SK-N-MC (cell line): Measurements from ENCODE around the gene TRPM2.

ENCODE experiments used
- DNase-seq: peaks from one replicate; pipeline ENCODE4 v3.0.0-alpha.2; 2011; ENCODE audit warnings: low read depth, low spot score
- H3K27ac ChIP-seq: fragments of 200-600 bp; sonication (generic); 2 replicates; pipeline ENCODE4 v1.5.1; 2016; ENCODE audit warnings: mixed run types
- H3K36me3 ChIP-seq: fragments of 200-600 bp; sonication (generic); 2 replicates; pipeline ENCODE4 v1.6.1; 2017; ENCODE audit warnings: antibody characterized with exemption, low read length, mixed read lengths; ENCODE audit not compliant: insufficient read depth
- H3K4me3 ChIP-seq: fragments of 200-600 bp; sonication (generic); 2 replicates; pipeline ENCODE4 v1.5.1; 2016
- H3K9ac ChIP-seq: fragments of 200-600 bp; sonication (generic); 2 replicates; pipeline ENCODE4 v1.8.0; 2017; ENCODE audit warnings: mixed run types, mixed read lengths; ENCODE audit not compliant: insufficient read length
- H3K9me3 ChIP-seq: fragments of 200-600 bp; sonication (generic); 2 replicates; pipeline ENCODE4 v1.6.1; 2017; ENCODE audit warnings: low read depth, mild to moderate bottlenecking, antibody characterized with exemption, low read length, moderate library complexity, mixed read lengths
- EZH2 ChIP-seq: fragments of 200-600 bp; sonication (generic); IDR thresholded peaks from one replicate; pipeline ENCODE4 v1.6.1; 2017; ENCODE audit warnings: antibody characterized with exemption
- FOXP2 ChIP-seq: optimal IDR thresholded peaks from 2 replicates; pipeline ENCODE3; 2011; ENCODE audit warnings: mild to moderate bottlenecking, moderate library complexity; ENCODE audit not compliant: insufficient read depth; ENCODE audit errors: extremely low read length, control extremely low read depth
- POLR2AphosphoS5 ChIP-seq: IDR thresholded peaks from 2 replicates; pipeline ENCODE4 v1.6.1; 2012; ENCODE audit warnings: mild to moderate bottlenecking, low read depth, low read length, borderline replicate concordance

TRPM2 gene

GRCh38 chr21:44444286-44444931 is 91.0 kb downstream of the TRPM2 start:
- TF ChIP-seq EZH2 (no peak), POLR2AphosphoS5 (no peak), FOXP2 (no peak)
- Histone ChIP-seq H3K9ac (no peak overlapping the region), H3K27ac (no peak overlapping the region), H3K36me3 (no peaks in the 10 kb centered on the region), H3K4me3 (no peak overlapping the region), H3K9me3 (no peaks in the 10 kb centered on the region)
- no peak for DNase-seq

DNA sequence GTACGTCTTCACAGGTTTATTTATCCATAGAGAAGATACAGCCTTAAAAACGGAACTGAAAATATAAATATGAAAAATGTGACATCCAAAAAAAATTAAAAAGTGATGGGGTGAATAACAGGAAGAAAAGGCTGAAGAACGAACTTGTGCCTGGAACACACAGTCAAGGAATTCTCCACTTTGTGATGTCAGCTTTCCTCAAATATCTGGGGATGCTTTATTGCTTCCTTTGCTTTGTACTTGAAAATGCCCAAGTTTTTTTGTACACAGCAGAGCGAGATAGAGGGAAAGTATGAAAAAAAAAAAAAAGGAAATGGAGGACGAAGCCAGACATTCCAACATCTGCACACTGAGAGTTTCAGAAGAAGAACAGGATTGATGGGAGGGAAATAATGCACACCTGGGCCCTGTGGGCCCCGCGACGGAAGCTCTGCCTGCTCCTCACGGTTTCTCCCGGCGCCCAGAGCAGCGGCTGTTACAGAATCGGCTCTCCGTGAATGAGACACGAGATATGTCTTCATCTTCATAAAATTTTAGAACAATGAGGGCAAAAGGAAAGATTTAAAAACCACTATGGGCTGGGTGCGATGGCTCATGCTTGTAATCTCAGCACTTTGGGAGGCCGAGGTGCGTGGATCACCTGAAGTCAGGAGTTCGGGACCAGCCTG is 91.9 kb downstream of the TRPM2 start:
- no peak for DNase-seq
- Histone ChIP-seq H3K9me3 (no peaks in the 10 kb centered on the region), H3K36me3 (no peaks in the 10 kb centered on the region), H3K9ac (no peak overlapping the region), H3K27ac (no peak overlapping the region), H3K4me3 (no peak overlapping the region)
- TF ChIP-seq POLR2AphosphoS5 (no peak), FOXP2 (no peak), EZH2 (no peak)

DNA sequence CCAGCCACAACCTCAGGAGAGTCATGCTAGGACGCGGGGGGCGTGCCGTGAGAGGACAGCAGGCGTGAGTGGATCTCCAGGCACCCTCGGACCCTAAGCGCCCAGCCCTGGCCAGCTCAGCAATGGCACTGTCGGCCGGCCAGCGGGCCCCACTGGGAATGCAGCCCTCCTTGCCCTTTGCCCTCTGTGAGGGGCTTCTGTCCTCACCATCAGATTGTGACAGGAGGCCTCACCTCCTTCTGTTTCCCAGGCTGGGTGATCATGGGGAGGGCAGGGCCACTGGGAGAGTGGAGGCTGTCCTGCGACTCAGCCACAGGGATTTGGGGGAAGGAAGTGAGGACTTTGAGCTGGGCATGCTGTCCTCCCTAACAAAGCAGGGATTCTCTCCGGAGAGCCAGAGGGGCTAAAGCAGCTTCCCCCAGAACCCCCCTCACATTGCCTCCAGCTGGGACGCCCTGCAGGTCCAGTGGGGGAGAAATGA is 95.3 kb downstream of the TRPM2 start:
- Histone ChIP-seq H3K27ac (no peak overlapping the region), H3K4me3 (no peak overlapping the region), H3K9me3 (no peaks in the 10 kb centered on the region), H3K9ac (no peak overlapping the region), H3K36me3 (no peaks in the 10 kb centered on the region)
- no peak for DNase-seq
- TF ChIP-seq EZH2 (no peak), POLR2AphosphoS5 (no peak), FOXP2 (no peak)

DNA sequence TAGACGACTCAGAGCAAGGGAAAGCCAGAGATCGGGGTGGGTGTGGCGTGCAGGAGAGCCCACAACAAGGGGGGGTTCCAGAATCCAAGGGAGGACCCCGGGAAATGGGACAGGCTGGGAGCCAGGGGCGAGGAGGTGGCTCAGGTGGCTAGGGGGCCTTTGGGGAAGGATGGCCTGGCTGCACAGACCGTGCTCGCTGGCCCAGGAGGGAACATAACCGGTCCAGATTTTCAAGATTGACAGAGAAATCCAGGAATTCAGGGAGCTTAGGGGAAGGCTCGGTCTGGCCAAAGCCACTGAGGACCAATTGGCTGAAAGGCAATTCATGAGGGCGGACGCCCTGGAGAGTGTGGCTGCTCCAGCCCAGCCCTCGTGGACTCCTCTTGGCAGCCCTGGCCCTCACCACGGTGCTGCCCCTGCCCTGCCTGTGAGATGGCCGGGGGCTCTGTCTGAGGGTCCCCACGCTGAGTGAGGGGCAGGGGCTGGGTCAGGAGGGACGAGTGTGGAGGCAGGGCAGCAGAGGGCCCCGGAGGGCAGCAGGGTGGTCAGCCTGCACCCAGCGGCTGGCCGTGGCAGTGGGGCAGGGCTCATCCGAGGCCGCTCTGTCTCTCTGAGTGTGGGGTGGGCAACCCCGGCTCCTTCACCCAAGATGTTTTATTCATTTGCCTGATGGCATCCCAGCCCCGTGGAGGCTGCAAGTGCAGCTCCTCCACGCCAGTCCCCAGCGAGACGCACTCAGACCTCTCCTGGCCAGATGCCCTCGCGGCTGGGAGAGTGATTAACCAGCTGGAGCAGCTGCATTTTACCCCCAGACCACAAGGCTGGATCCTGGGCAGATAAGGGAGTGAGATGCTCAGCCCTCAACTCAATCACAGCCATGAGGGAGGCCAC is 96.3 kb downstream of the TRPM2 start:
- DNase-seq, result no peak

DNA sequence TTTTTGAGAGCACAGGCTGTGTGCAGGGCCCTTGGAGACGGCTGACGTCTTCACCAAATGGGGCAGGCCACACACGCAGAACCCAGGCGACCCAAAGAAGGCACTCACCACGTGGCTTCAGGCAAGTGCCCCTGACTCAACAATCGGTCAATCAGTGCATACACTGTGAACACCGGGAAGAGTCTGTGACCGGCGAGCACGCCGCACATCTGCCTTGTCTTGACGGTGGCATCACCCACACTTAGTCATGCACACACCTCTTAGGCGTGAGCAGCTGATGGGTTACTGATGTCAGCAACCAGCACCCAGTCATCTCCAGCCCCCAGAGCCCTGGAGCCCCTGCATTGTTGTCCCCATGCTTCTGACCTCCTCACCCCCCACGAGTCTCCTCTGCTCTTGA is 97.0 kb downstream of the TRPM2 start:
- no peaks in the 10 kb centered on the region for H3K9me3 ChIP-seq
- H3K36me3 ChIP-seq, result no peaks in the 10 kb centered on the region
- H3K4me3 ChIP-seq, result no peak overlapping the region
- no peak for DNase-seq
- H3K9ac ChIP-seq, result no peak overlapping the region
- H3K27ac ChIP-seq, result no peak overlapping the region
- TF ChIP-seq POLR2AphosphoS5 (no peak), FOXP2 (no peak), EZH2 (no peak)

More for the DNA sequence above, 96.3 kb downstream of the TRPM2 start:
- Histone ChIP-seq H3K36me3 (no peaks in the 10 kb centered on the region), H3K27ac (no peak overlapping the region), H3K4me3 (no peak overlapping the region), H3K9me3 (no peaks in the 10 kb centered on the region), H3K9ac (no peak overlapping the region)
- no peak for TF ChIP-seq POLR2AphosphoS5
- TF ChIP-seq FOXP2, result no peak
- no peak for TF ChIP-seq EZH2

GRCh38 chr21:44450999-44451398 is 97.6 kb downstream of the TRPM2 start:
- DNase-seq, result no peak
- Histone ChIP-seq H3K27ac (no peak overlapping the region), H3K9ac (no peak overlapping the region), H3K9me3 (no peaks in the 10 kb centered on the region), H3K36me3 (no peaks in the 10 kb centered on the region), H3K4me3 (no peak overlapping the region)
- TF ChIP-seq POLR2AphosphoS5 (no peak), EZH2 (no peak), FOXP2 (no peak)

GRCh38 chr21:44453120-44453519 is 99.7 kb downstream of the TRPM2 start:
- Histone ChIP-seq H3K9me3 (no peaks in the 10 kb centered on the region), H3K4me3 (no peak overlapping the region), H3K27ac (no peak overlapping the region), H3K36me3 (no peaks in the 10 kb centered on the region), H3K9ac (no peak overlapping the region)
- TF ChIP-seq FOXP2 (no peak), EZH2 (no peak), POLR2AphosphoS5 (no peak)
- no peak for DNase-seq

- H3K9me3 ChIP-seq, result no peaks in the 10 kb centered on the region
- H3K27ac ChIP-seq, result no peak overlapping the region
- no peak overlapping the region for H3K4me3 ChIP-seq
- no peak for DNase-seq
- H3K36me3 ChIP-seq, result no peaks in the 10 kb centered on the region
- H3K9ac ChIP-seq, result no peak overlapping the region
- TF ChIP-seq POLR2AphosphoS5 (no peak), FOXP2 (no peak), EZH2 (no peak)
Observed at GRCh38 chr21:44454058-44454457, 100.6 kb downstream of the TRPM2 start.
